GM23338 (cell line): ENCODE measurements around the gene MAP4K5. TPM values are rescaled to one million over a fixed set of nuclear protein-coding genes. Genes with fewer than 3 reads are reported as not detected.

Experiments
- ATAC-seq: fragments of 200-7000 bp; cut with Tn5 transposase; 3 replicates; pipeline ENCODE4 v1.9.1; 2020
- DNase-seq: peaks from one replicate; pipeline ENCODE4 v3.0.0-alpha.2; 2015; ENCODE audit warnings: low spot score
- H2AFZ ChIP-seq: fragments of 200-600 bp; sonication (generic); 2 replicates; pipeline ENCODE4 v1.8.0; 2016; ENCODE audit warnings: antibody characterized with exemption, mild to moderate bottlenecking, moderate library complexity
- H3F3A ChIP-seq: fragments of 200-600 bp; sonication (generic); replicated peaks from 2 replicates; pipeline ENCODE4 v1.8.0; 2017; ENCODE audit warnings: antibody characterized with exemption, mixed run types, low read depth
- H3K27ac ChIP-seq: fragments of 200-600 bp; sonication (generic); 2 replicates; pipeline ENCODE4 v1.6.1; 2016; ENCODE audit warnings: low read depth
- H3K27me3 ChIP-seq: fragments of 200-600 bp; sonication (generic); 2 replicates; pipeline ENCODE4 v1.8.0; 2016; ENCODE audit warnings: mild to moderate bottlenecking, mixed run types, moderate library complexity; ENCODE audit not compliant: insufficient read depth
- H3K36me3 ChIP-seq: fragments of 200-600 bp; sonication (generic); 2 replicates; pipeline ENCODE4 v1.8.0; 2016; ENCODE audit warnings: mild to moderate bottlenecking; ENCODE audit not compliant: insufficient read depth
- H3K4me1 ChIP-seq: fragments of 200-600 bp; sonication (generic); 2 replicates; pipeline ENCODE4 v1.8.0; 2016; ENCODE audit warnings: mild to moderate bottlenecking, moderate library complexity; ENCODE audit not compliant: insufficient read depth
- H3K4me2 ChIP-seq: fragments of 200-600 bp; sonication (generic); 2 replicates; pipeline ENCODE4 v1.7.1; 2017; ENCODE audit warnings: mixed run types
- H3K4me3 ChIP-seq: fragments of 200-600 bp; sonication (generic); 2 replicates; pipeline ENCODE4 v1.6.1; 2016; ENCODE audit warnings: mixed run types
- H3K79me2 ChIP-seq: fragments of 200-600 bp; sonication (generic); replicated peaks from 2 replicates; pipeline ENCODE4 v1.8.0; 2017; ENCODE audit warnings: mild to moderate bottlenecking; ENCODE audit not compliant: insufficient read depth
- H3K9me2 ChIP-seq: fragments of 200-600 bp; sonication (generic); 2 replicates; pipeline ENCODE4 v1.8.0; 2017; ENCODE audit not compliant: insufficient read depth
- H4K20me1 ChIP-seq: fragments of 200-600 bp; sonication (generic); replicated peaks from 2 replicates; pipeline ENCODE4 v1.8.0; 2017; ENCODE audit warnings: mild to moderate bottlenecking; ENCODE audit not compliant: insufficient read depth
- H3K27ac Mint-ChIP-seq: 2 replicates; pipeline ENCODE4 v1.8.0; 2020; ENCODE audit warnings: inconsistent platforms, mild to moderate bottlenecking, moderate library complexity, mixed read lengths
- H3K27me3 Mint-ChIP-seq: 3 replicates; pipeline ENCODE4 v1.8.0; 2022; ENCODE audit warnings: low read depth, mild to moderate bottlenecking, moderate library complexity, mixed read lengths, inconsistent platforms; ENCODE audit not compliant: insufficient read depth, poor library complexity
- H3K36me3 Mint-ChIP-seq: 3 replicates; pipeline ENCODE4 v1.8.0; 2021; ENCODE audit warnings: low read depth, mild to moderate bottlenecking, inconsistent platforms, moderate library complexity, mixed read lengths
- H3K4me1 Mint-ChIP-seq: 3 replicates; pipeline ENCODE4 v1.8.0; 2020; ENCODE audit warnings: mild to moderate bottlenecking, inconsistent platforms, mixed read lengths
- H3K4me3 Mint-ChIP-seq: 3 replicates; pipeline ENCODE4 v1.8.0; 2021; ENCODE audit warnings: moderate library complexity, mild to moderate bottlenecking, inconsistent platforms, mixed read lengths
- H3K9me3 Mint-ChIP-seq: 3 replicates; pipeline ENCODE4 v1.8.0; 2020; ENCODE audit warnings: moderate library complexity, mild to moderate bottlenecking, inconsistent platforms, mixed read lengths
- CTCF ChIP-seq, 2 experiments: fragments of 200-600 bp in 1 of 2; sonication (generic) in 1 of 2; conservative IDR thresholded peaks; 2 replicates each; pipeline versions ENCODE4 v1.5.1 to v1.6.1; 2016 to 2017; ENCODE audit warnings: antibody characterized with exemption in 2 of 2, low read depth in 2 of 2, mild to moderate bottlenecking in 2 of 2, moderate library complexity in 1 of 2
- EZH2 ChIP-seq: fragments of 200-600 bp; sonication (generic); IDR thresholded peaks from one replicate; pipeline ENCODE4 v1.8.0; 2017; ENCODE audit warnings: antibody characterized with exemption, mild to moderate bottlenecking, low read depth; ENCODE audit not compliant: unreplicated experiment
- EZH2phosphoT487 ChIP-seq: fragments of 200-600 bp; sonication (generic); IDR thresholded peaks from one replicate; pipeline ENCODE4 v1.8.1; 2018; ENCODE audit warnings: antibody characterized with exemption; ENCODE audit not compliant: unreplicated experiment
- NANOG ChIP-seq: IDR thresholded peaks from 2 replicates; pipeline ENCODE4 v1.6.1; 2016; ENCODE audit warnings: antibody characterized with exemption, borderline replicate concordance
- POLR2AphosphoS5 ChIP-seq: IDR thresholded peaks from 2 replicates; pipeline ENCODE4 v1.6.1; 2016; ENCODE audit warnings: antibody characterized with exemption, low read depth
- STAT1 ChIP-seq: IDR thresholded peaks from one replicate; pipeline ENCODE4 v1.6.1; 2016; ENCODE audit warnings: antibody characterized with exemption; ENCODE audit not compliant: unreplicated experiment
- ZNF114 ChIP-seq: fragments of 250-450 bp; sonication (Bioruptor Pico); IDR thresholded peaks from 2 replicates; pipeline ENCODE4 v1.5.0; 2020; ENCODE audit warnings: mild to moderate bottlenecking, moderate library complexity
- polyA plus RNA-seq: library from polyadenylated mRNA; unstranded; fragments of >200 nt; fragmentation: Nextera tagmentation; extraction: Ambion mirVana; gene quantifications from 2 replicates; pipeline ENCODE4 v1.2.1, GENCODE V29; 2016
- total RNA-seq: library from RNA; depleted of rRNA; stranded (reverse); fragments of >200 nt; shearing (Covaris generic); gene quantifications from 2 replicates; pipeline ENCODE4 v1.2.3, GENCODE V29; 2014
- TF ChIP-seq, protein P1 (sequence below): IDR thresholded peaks from one replicate; pipeline ENCODE4 v1.6.1; 2018; ENCODE audit warnings: antibody characterized with exemption; ENCODE audit not compliant: unreplicated experiment

Gene MAP4K5
- total and polyA plus RNA-seq, 2 experiments from 2014 or later, result 71.4 to 74.6 TPM

- peaks cover 10% of the 10 kb centered on the region for H3K4me1 ChIP-seq
- H3K36me3 ChIP-seq, result peaks cover 18% of the 10 kb centered on the region; the same call in 1 of the 2 replicates
- H3F3A ChIP-seq, result no peaks in the 10 kb centered on the region
- H3K79me2 ChIP-seq, result no peaks in the 10 kb centered on the region
- DNase-seq, result no peak
- H3K27me3 ChIP-seq, result no peaks in the 10 kb centered on the region
- ATAC-seq, result no peak
- peaks cover 5% of the 10 kb centered on the region for H3K4me1 Mint-ChIP-seq
- H3K4me2 ChIP-seq, result no peak overlapping the region
- TF ChIP-seq EZH2phosphoT487, result no peak
- TF ChIP-seq NANOG, result no peak
- no peak for TF ChIP-seq POLR2AphosphoS5
- no peak for TF ChIP-seq ZNF114 (CRISPR knock-in tag)
- TF ChIP-seq STAT1, result no peak
- TF ChIP-seq, protein P1, sequence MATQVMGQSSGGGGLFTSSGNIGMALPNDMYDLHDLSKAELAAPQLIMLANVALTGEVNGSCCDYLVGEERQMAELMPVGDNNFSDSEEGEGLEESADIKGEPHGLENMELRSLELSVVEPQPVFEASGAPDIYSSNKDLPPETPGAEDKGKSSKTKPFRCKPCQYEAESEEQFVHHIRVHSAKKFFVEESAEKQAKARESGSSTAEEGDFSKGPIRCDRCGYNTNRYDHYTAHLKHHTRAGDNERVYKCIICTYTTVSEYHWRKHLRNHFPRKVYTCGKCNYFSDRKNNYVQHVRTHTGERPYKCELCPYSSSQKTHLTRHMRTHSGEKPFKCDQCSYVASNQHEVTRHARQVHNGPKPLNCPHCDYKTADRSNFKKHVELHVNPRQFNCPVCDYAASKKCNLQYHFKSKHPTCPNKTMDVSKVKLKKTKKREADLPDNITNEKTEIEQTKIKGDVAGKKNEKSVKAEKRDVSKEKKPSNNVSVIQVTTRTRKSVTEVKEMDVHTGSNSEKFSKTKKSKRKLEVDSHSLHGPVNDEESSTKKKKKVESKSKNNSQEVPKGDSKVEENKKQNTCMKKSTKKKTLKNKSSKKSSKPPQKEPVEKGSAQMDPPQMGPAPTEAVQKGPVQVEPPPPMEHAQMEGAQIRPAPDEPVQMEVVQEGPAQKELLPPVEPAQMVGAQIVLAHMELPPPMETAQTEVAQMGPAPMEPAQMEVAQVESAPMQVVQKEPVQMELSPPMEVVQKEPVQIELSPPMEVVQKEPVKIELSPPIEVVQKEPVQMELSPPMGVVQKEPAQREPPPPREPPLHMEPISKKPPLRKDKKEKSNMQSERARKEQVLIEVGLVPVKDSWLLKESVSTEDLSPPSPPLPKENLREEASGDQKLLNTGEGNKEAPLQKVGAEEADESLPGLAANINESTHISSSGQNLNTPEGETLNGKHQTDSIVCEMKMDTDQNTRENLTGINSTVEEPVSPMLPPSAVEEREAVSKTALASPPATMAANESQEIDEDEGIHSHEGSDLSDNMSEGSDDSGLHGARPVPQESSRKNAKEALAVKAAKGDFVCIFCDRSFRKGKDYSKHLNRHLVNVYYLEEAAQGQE, result no peak
- H3K9me2 ChIP-seq, result no peaks in the 10 kb centered on the region
- no peaks in the 10 kb centered on the region; the same call in 2 of the 3 replicates for H3K9me3 Mint-ChIP-seq
- H3K36me3 Mint-ChIP-seq, result peaks cover 40% of the 10 kb centered on the region
- peaks cover 3% of the 10 kb centered on the region for H3K27me3 Mint-ChIP-seq
- no peak overlapping the region for H3K4me3 ChIP-seq
- H3K27ac Mint-ChIP-seq, result no peak overlapping the region
- H3K27ac ChIP-seq, result no peak overlapping the region
- H2AFZ ChIP-seq, result no peak overlapping the region
- no peaks in the 10 kb centered on the region for H4K20me1 ChIP-seq
- H3K4me3 Mint-ChIP-seq, result no peak overlapping the region
Observed at GRCh38 chr14:50447461-50447860, 84.9 kb downstream of the MAP4K5 start.

DNA sequence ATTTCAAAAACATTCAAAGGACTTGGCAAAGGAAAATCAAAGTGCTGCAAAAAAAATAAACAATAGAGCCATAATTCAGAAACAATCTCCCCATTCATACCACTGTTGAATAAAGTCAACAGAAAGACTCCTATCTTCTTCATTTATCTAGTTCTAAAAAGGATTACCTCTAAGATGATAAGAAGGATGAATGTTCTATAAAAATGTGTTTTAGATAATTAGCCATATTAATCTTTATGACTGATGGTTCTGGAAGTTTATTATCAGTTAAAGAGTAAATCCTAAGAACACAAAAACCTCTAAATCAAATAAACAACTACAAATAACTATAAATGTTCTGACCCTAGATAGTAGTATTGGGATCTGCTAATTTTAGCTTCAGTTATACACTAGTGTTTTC, 97.8 kb downstream of the MAP4K5 start:
- no peak for ATAC-seq
- no peak overlapping the region for H3K4me2 ChIP-seq
- no peaks in the 10 kb centered on the region for H3K27me3 Mint-ChIP-seq
- H3K36me3 ChIP-seq, result peaks cover 21% of the 10 kb centered on the region
- no peak overlapping the region for H3K27ac ChIP-seq
- no peaks in the 10 kb centered on the region for H3K4me1 Mint-ChIP-seq
- no peak overlapping the region for H3K4me3 Mint-ChIP-seq
- no peaks in the 10 kb centered on the region for H4K20me1 ChIP-seq
- H3K27me3 ChIP-seq, result no peaks in the 10 kb centered on the region
- no peak for DNase-seq
- H2AFZ ChIP-seq, result no peak overlapping the region
- peaks cover 19% of the 10 kb centered on the region for H3K9me3 Mint-ChIP-seq
- no peaks in the 10 kb centered on the region for H3K4me1 ChIP-seq
- no peak overlapping the region for H3K4me3 ChIP-seq
- H3K9me2 ChIP-seq, result no peaks in the 10 kb centered on the region
- H3K79me2 ChIP-seq, result no peaks in the 10 kb centered on the region
- H3K27ac Mint-ChIP-seq, result no peak overlapping the region
- H3K36me3 Mint-ChIP-seq, result peaks cover 44% of the 10 kb centered on the region
- no peaks in the 10 kb centered on the region for H3F3A ChIP-seq
- TF ChIP-seq CTCF (conservative IDR thresholded peaks at IDR 0.05; ENCODE audit: low read depth in 2 of 2) (no peak), ZNF114 (CRISPR knock-in tag) (no peak), EZH2 (no peak), STAT1 (no peak)
- TF ChIP-seq, protein P1, result no peak
